Measurements from ENCODE around the gene FOXP3.

FOXP3 gene

DNA sequence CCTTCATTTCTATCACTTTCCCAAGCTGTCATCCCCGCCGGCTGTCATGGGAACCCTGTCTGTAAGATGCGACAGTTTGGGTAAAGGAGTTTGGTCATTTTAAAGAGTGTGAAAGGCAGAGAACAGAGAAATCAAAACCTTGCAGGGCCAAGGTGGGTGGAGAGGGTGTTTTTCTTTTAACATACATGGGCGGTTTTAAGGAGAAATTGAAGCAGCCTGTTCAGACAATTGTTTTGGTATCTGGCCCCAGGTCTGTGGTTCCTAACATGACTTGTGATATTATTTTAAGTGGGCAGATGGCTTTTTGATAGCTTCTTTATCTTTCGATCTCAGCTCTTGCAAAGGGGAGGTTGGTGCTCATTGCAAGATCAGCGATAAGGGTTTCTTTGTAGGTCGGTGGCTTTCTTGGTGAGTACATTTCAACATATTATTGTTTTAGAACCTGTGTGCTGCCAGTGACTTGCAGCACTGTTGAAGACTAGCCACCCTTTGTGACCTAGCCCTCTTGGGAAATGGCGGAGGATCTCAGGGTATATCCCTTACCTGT, 8.7 kb upstream of the FOXP3 start:
- Histone ChIP-seq H3K27me3 (ENCODE audit: control insufficient read depth in 1 of 2, insufficient read depth in 2 of 2, low read length in 2 of 2) (peaks cover 0 to 10% of the 10 kb centered on the region in 2 donors), H3K9ac (ENCODE audit: low read length in 2 of 2) (no peak overlapping the region), H3K4me3 (ENCODE audit: low read length in 2 of 2) (no peak overlapping the region), H3K36me3 (ENCODE audit: control insufficient read depth in 2 of 2, insufficient read depth in 2 of 2, low read length in 2 of 2) (no peaks in the 10 kb centered on the region), H3K9me3 (ENCODE audit: control insufficient read depth in 2 of 2, low read length in 2 of 2) (no peaks in the 10 kb centered on the region), H3K4me1 (ENCODE audit: control insufficient read depth, insufficient read depth, low read length) (peaks cover 42% of the 10 kb centered on the region), H3K27ac (ENCODE audit: low read length) (no peak overlapping the region)

GRCh38 chrX:49272421-49272820, 7.9 kb upstream of the FOXP3 start:
- peaks cover 43% of the 10 kb centered on the region for H3K4me1 ChIP-seq (ENCODE audit: control insufficient read depth, insufficient read depth, low read length)

GRCh38 chrX:49271341-49271740, 6.8 kb upstream of the FOXP3 start:
- Histone ChIP-seq H3K4me3 (ENCODE audit: low read length in 2 of 2) (peak overlapping the region in 1 of 2 donors; percentile 82), H3K27me3 (ENCODE audit: control insufficient read depth in 1 of 2, insufficient read depth in 2 of 2, low read length in 2 of 2) (peaks cover 0 to 8% of the 10 kb centered on the region in 2 donors), H3K36me3 (ENCODE audit: control insufficient read depth in 2 of 2, insufficient read depth in 2 of 2, low read length in 2 of 2) (no peaks in the 10 kb centered on the region), H3K4me1 (ENCODE audit: control insufficient read depth, insufficient read depth, low read length) (peaks cover 39% of the 10 kb centered on the region), H3K27ac (ENCODE audit: low read length) (no peak overlapping the region), H3K9ac (ENCODE audit: low read length in 2 of 2) (no peak overlapping the region), H3K9me3 (ENCODE audit: control insufficient read depth in 2 of 2, low read length in 2 of 2) (no peaks in the 10 kb centered on the region)

More at GRCh38 chrX:49272421-49272820, 7.9 kb upstream of the FOXP3 start:
- Histone ChIP-seq H3K27me3 (ENCODE audit: control insufficient read depth in 1 of 2, insufficient read depth in 2 of 2, low read length in 2 of 2) (peaks cover 0 to 10% of the 10 kb centered on the region in 2 donors), H3K27ac (ENCODE audit: low read length) (no peak overlapping the region), H3K4me3 (ENCODE audit: low read length in 2 of 2) (peak overlapping the region in 1 of 2 donors; percentile 29), H3K9ac (ENCODE audit: low read length in 2 of 2) (peak overlapping the region in 1 of 2 donors; percentile 14), H3K36me3 (ENCODE audit: control insufficient read depth in 2 of 2, insufficient read depth in 2 of 2, low read length in 2 of 2) (no peaks in the 10 kb centered on the region), H3K9me3 (ENCODE audit: control insufficient read depth in 2 of 2, low read length in 2 of 2) (no peaks in the 10 kb centered on the region)

DNA sequence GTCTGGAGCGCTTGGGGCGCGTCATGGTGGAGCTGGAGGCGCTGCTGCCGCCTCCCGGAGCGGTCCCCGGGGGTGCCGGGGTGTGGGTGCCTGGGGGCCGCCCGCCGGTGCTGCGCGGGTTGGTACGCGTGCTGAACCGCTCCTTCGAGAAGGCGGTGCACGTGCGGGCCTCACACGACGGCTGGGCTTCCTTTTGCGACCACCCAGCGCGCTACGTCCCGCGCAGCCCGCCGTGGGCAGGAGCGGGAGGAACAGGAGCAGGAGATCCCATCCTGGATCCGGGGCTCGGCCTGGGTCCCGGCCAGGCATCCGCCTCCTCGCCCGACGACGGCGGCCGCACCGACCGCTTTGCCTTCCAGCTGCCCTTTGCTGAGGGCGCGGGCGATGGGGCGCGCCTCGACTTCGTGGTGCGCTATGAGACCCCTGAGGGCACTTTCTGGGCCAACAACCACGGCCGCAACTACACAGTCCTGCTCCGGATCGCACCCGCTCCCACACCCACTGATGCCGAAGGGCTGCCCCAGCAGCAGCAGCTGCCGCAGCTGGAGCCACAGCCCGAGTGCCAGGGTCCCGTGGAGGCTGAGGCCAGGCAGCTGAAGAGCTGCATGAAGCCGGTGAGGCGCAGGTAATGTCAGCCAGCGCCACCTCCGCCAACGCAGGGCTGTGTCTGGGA, 5.9 kb upstream of the FOXP3 start:
- H3K36me3 ChIP-seq (ENCODE audit: control insufficient read depth in 2 of 2, insufficient read depth in 2 of 2, low read length in 2 of 2), result no peaks in the 10 kb centered on the region
- peak overlapping the region; percentile 94 for H3K27ac ChIP-seq (ENCODE audit: low read length)
- peaks cover 39% of the 10 kb centered on the region for H3K4me1 ChIP-seq (ENCODE audit: control insufficient read depth, insufficient read depth, low read length)
- H3K27me3 ChIP-seq (ENCODE audit: control insufficient read depth in 1 of 2, insufficient read depth in 2 of 2, low read length in 2 of 2), result peaks cover 0 to 8% of the 10 kb centered on the region in 2 donors
- no peaks in the 10 kb centered on the region for H3K9me3 ChIP-seq (ENCODE audit: control insufficient read depth in 2 of 2, low read length in 2 of 2)
- H3K4me3 ChIP-seq (ENCODE audit: low read length in 2 of 2), result peak overlapping the region; percentile 59 to 82
- peak overlapping the region; percentile 47 to 62 for H3K9ac ChIP-seq (ENCODE audit: low read length in 2 of 2)

- Histone ChIP-seq H3K36me3 (ENCODE audit: control insufficient read depth in 2 of 2, insufficient read depth in 2 of 2, low read length in 2 of 2) (no peaks in the 10 kb centered on the region), H3K4me1 (ENCODE audit: control insufficient read depth, insufficient read depth, low read length) (peaks cover 39% of the 10 kb centered on the region), H3K4me3 (ENCODE audit: low read length in 2 of 2) (peak within 1 kb of the TSS; percentile 82), H3K27me3 (ENCODE audit: control insufficient read depth in 1 of 2, insufficient read depth in 2 of 2, low read length in 2 of 2) (peaks cover 0 to 8% of the 10 kb centered on the region in 2 donors), H3K9me3 (ENCODE audit: control insufficient read depth in 2 of 2, low read length in 2 of 2) (no peaks in the 10 kb centered on the region), H3K9ac (ENCODE audit: low read length in 2 of 2) (peak within 1 kb of the TSS; percentile 83 to 86), H3K27ac (ENCODE audit: low read length) (peak within 1 kb of the TSS; percentile 94)
Observed at GRCh38 chrX:49269767-49270248, 5.3 kb upstream of the FOXP3 start, which contains the start of gene PPP1R3F. PPP1R3F (plus strand) TSS chrX:49269793; CDS start chrX:49269870, 77 bp downstream.

DNA sequence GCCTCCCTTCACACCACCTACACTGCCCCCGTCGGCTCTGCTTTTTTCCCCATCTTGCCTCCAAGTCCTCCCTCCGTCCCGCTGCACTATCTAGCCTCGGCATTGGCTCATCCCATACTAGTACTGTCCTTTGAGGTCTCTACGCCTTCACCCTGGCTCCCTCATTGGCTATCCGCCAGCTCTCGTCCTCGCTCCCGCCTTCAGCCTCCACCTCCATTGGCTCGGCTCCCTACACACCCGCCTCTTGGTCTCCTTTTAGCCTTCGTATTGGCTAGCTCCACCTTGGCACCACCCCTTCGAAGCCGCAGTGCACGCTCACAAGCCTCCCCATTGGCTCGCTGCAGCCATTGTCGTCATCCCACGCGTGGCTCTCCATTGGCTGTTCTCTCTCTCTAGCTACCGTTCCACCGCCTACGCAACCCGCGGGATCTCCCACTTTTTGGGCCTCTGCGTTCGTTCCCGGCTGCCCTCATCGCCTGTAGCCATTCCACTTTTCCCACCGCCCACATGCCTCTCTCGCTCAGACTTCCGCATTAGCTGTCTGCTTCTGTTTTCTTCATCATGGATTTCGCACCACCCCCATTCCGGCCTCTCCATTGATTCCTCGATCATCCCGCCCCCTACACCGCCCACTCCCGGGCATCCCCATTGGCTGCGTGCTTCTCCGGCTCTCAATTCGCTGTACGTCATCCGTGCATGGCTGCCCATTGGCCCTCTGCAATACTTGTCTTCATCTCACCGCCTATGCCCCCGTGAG, 4.7 kb upstream of the FOXP3 start:
- H3K36me3 ChIP-seq (ENCODE audit: control insufficient read depth in 2 of 2, insufficient read depth in 2 of 2, low read length in 2 of 2), result no peaks in the 10 kb centered on the region
- peaks cover 37% of the 10 kb centered on the region for H3K4me1 ChIP-seq (ENCODE audit: control insufficient read depth, insufficient read depth, low read length)
- H3K27ac ChIP-seq (ENCODE audit: low read length), result peak overlapping the region; percentile 94
- H3K9ac ChIP-seq (ENCODE audit: low read length in 2 of 2), result peak overlapping the region; percentile 83 to 86
- peaks cover 0 to 8% of the 10 kb centered on the region in 2 donors for H3K27me3 ChIP-seq (ENCODE audit: control insufficient read depth in 1 of 2, insufficient read depth in 2 of 2, low read length in 2 of 2)
- peak overlapping the region; percentile 82 for H3K4me3 ChIP-seq (ENCODE audit: low read length in 2 of 2)
- H3K9me3 ChIP-seq (ENCODE audit: control insufficient read depth in 2 of 2, low read length in 2 of 2), result no peaks in the 10 kb centered on the region

DNA sequence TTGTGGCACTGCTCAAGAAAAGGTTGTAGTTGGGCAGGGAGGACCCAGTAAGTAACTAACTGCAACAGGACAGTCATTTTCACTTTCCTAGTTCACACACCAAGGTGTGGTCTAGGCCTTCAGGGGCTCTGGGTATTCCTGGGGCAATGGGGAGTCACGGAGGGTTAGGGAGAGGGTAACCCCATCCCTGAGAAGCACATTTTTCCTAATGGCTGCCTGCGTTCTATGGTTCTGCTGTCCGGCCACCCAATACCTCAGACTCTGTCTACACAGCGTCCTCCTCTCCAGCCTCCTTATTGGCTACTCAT, 4.1 kb upstream of the FOXP3 start:
- Histone ChIP-seq H3K9me3 (ENCODE audit: control insufficient read depth in 2 of 2, low read length in 2 of 2) (no peaks in the 10 kb centered on the region), H3K36me3 (ENCODE audit: control insufficient read depth in 2 of 2, insufficient read depth in 2 of 2, low read length in 2 of 2) (no peaks in the 10 kb centered on the region), H3K4me1 (ENCODE audit: control insufficient read depth, insufficient read depth, low read length) (peaks cover 37% of the 10 kb centered on the region), H3K9ac (ENCODE audit: low read length in 2 of 2) (peak overlapping the region; percentile 79), H3K27ac (ENCODE audit: low read length) (peak overlapping the region; percentile 94), H3K4me3 (ENCODE audit: low read length in 2 of 2) (peak overlapping the region; percentile 67 to 82), H3K27me3 (ENCODE audit: control insufficient read depth in 1 of 2, insufficient read depth in 2 of 2, low read length in 2 of 2) (peaks cover 0 to 7% of the 10 kb centered on the region in 2 donors)

- no peak overlapping the region for H3K4me3 ChIP-seq (ENCODE audit: low read length in 2 of 2)
- H3K9me3 ChIP-seq (ENCODE audit: control insufficient read depth in 2 of 2, low read length in 2 of 2), result no peaks in the 10 kb centered on the region
- peaks cover 0 to 2% of the 10 kb centered on the region in 2 donors for H3K27me3 ChIP-seq (ENCODE audit: control insufficient read depth in 1 of 2, insufficient read depth in 2 of 2, low read length in 2 of 2)
- H3K9ac ChIP-seq (ENCODE audit: low read length in 2 of 2), result no peak overlapping the region
- no peaks in the 10 kb centered on the region for H3K36me3 ChIP-seq (ENCODE audit: control insufficient read depth in 2 of 2, insufficient read depth in 2 of 2, low read length in 2 of 2)
- H3K4me1 ChIP-seq (ENCODE audit: control insufficient read depth, insufficient read depth, low read length), result peaks cover 22% of the 10 kb centered on the region
- H3K27ac ChIP-seq (ENCODE audit: low read length), result no peak overlapping the region
Observed at GRCh38 chrX:49266523-49267445, 2.3 kb upstream of the FOXP3 start.

DNA sequence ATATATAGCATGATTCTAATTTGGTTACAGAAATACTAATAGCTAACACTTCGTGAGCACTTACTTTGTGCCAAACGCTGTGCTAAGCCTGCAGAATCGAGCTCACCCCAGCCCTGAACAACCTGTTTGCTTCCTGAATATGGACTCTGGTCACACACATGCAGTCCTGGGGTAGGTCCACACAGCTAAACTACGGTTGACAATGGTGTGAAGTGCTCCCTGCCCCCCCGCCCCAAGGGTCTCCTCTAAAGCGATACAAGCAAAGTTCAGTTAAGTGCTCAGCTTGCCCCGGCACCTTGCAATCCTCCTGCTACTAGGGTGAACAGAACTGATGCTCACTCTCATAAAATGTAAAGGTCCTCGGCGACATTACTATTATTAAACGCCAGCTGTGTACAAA, 879 bp downstream of the FOXP3 start:
- Histone ChIP-seq H3K4me1 (ENCODE audit: control insufficient read depth, insufficient read depth, low read length) (peaks cover 5% of the 10 kb centered on the region), H3K27me3 (ENCODE audit: control insufficient read depth in 1 of 2, insufficient read depth in 2 of 2, low read length in 2 of 2) (peaks cover 0 to 11% of the 10 kb centered on the region in 2 donors), H3K27ac (ENCODE audit: low read length) (no peak overlapping the region), H3K9me3 (ENCODE audit: control insufficient read depth in 2 of 2, low read length in 2 of 2) (no peaks in the 10 kb centered on the region), H3K4me3 (ENCODE audit: low read length in 2 of 2) (no peak overlapping the region), H3K36me3 (ENCODE audit: control insufficient read depth in 2 of 2, insufficient read depth in 2 of 2, low read length in 2 of 2) (no peaks in the 10 kb centered on the region), H3K9ac (ENCODE audit: low read length in 2 of 2) (no peak overlapping the region)

GRCh38 chrX:49262603-49263002, 1.9 kb downstream of the FOXP3 start:
- Histone ChIP-seq H3K4me3 (ENCODE audit: low read length in 2 of 2) (no peak overlapping the region), H3K27ac (ENCODE audit: low read length) (no peak overlapping the region), H3K9me3 (ENCODE audit: control insufficient read depth in 2 of 2, low read length in 2 of 2) (no peaks in the 10 kb centered on the region), H3K4me1 (ENCODE audit: control insufficient read depth, insufficient read depth, low read length) (no peaks in the 10 kb centered on the region), H3K36me3 (ENCODE audit: control insufficient read depth in 2 of 2, insufficient read depth in 2 of 2, low read length in 2 of 2) (no peaks in the 10 kb centered on the region), H3K9ac (ENCODE audit: low read length in 2 of 2) (no peak overlapping the region), H3K27me3 (ENCODE audit: control insufficient read depth in 1 of 2, insufficient read depth in 2 of 2, low read length in 2 of 2) (peaks cover 0 to 11% of the 10 kb centered on the region in 2 donors)

All from stomach smooth muscle (tissue), 2 donors.